GM12892 (cell line): ENCODE results near the gene RIC3.

ENCODE experiments used
- POLR2A ChIP-seq: IDR thresholded peaks from 2 replicates; pipeline ENCODE4 v1.6.1; 2011; ENCODE audit warnings: low read depth, low read length, control low read depth
- POLR2AphosphoS5 ChIP-seq: IDR thresholded peaks from 2 replicates; pipeline ENCODE4 v1.6.1; 2011; ENCODE audit warnings: low read depth, low read length, control low read depth
- TAF1 ChIP-seq: IDR thresholded peaks from 2 replicates; pipeline ENCODE4 v1.6.1; 2011; ENCODE audit warnings: low read depth, mild to moderate bottlenecking, control low read depth, low read length, borderline replicate concordance

DNA sequence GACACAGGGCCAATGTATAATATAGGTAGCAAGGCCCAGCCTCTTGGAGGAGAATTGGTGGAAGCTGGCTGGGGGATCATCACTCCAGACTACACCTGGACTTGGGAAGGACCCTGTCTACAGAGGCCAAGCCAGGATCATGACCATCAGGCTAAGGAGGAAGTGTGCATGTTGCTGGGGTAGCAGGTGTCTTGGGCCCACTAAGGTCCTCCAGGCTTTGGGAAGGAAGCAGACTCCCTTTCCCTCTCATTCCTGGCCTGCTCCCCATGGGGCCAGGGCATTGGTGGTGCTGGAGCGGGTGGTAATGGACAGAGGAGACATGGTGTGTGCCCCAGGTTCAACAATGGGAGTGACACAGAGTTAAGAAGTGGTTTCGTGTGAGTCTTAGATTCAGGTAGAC, 103.8 kb downstream of the RIC3 start:
- TF ChIP-seq POLR2A (no peak), POLR2AphosphoS5 (no peak), TAF1 (no peak)
